Liver (tissue), 9 donors: ENCODE data around the gene GREB1. TPM values are rescaled to one million over a fixed set of nuclear protein-coding genes. Genes with fewer than 3 reads are reported as not detected.

ENCODE experiments used
- DNase-seq: peaks from one replicate; pipeline ENCODE4 v3.0.0-alpha.2; 2017; ENCODE audit warnings: low spot score
- H3K27ac ChIP-seq, 2 donors: one replicate each; pipeline ENCODE4 v1.7.0; 2013; ENCODE audit warnings: inconsistent platforms in 2 of 2, low read length in 2 of 2, control low read depth in 1 of 2, low read depth in 1 of 2, mild to moderate bottlenecking in 1 of 2
- H3K27me3 ChIP-seq, 4 donors: one replicate each; pipeline versions ENCODE4 v1.6.1 to v1.7.0; 2013; ENCODE audit warnings: low read length in 3 of 4, inconsistent platforms in 1 of 4, mild to moderate bottlenecking in 1 of 4, moderate library complexity in 1 of 4; ENCODE audit not compliant: control insufficient read depth in 4 of 4, insufficient read depth in 4 of 4
- H3K36me3 ChIP-seq, 4 donors: one replicate each; pipeline versions ENCODE4 v1.6.1 to v1.7.0; 2013; ENCODE audit warnings: low read length in 3 of 4, mild to moderate bottlenecking in 3 of 4, low read depth in 1 of 4, moderate library complexity in 1 of 4; ENCODE audit not compliant: control insufficient read depth in 4 of 4, insufficient read depth in 3 of 4
- H3K4me1 ChIP-seq, 4 donors: one replicate each; pipeline versions ENCODE4 v1.6.1 to v1.7.0; 2013; ENCODE audit warnings: low read length in 3 of 4, mild to moderate bottlenecking in 3 of 4, moderate library complexity in 1 of 4; ENCODE audit not compliant: control insufficient read depth in 4 of 4, insufficient read depth in 4 of 4
- H3K4me3 ChIP-seq, 3 donors: one replicate each; pipeline versions ENCODE4 v1.6.1 to v1.7.0; 2013; ENCODE audit warnings: low read length in 3 of 3, control low read depth in 1 of 3, low read depth in 1 of 3, mild to moderate bottlenecking in 1 of 3
- H3K9ac ChIP-seq, 2 donors: one replicate each; pipeline ENCODE4 v1.7.0; 2013; ENCODE audit warnings: low read length in 2 of 2, mild to moderate bottlenecking in 2 of 2, moderate library complexity in 2 of 2, control low read depth in 1 of 2, low read depth in 1 of 2
- H3K9me3 ChIP-seq, 4 donors: one replicate each; pipeline versions ENCODE4 v1.6.1 to v1.7.0; 2013; ENCODE audit warnings: low read length in 3 of 4; ENCODE audit not compliant: control insufficient read depth in 4 of 4
- FOXA1 ChIP-seq: IDR thresholded peaks from 2 replicates; pipeline ENCODE4 v1.6.1; 2016; ENCODE audit warnings: antibody characterized with exemption
- FOXA2 ChIP-seq: IDR thresholded peaks from 2 replicates; pipeline ENCODE4 v1.6.1; 2016; ENCODE audit warnings: antibody characterized with exemption
- GABPA ChIP-seq, 2 donors: IDR thresholded peaks in 1 of 2; conservative IDR thresholded peaks in 1 of 2; 2 replicates each; pipeline ENCODE4 v1.6.1; 2016; ENCODE audit warnings: antibody characterized with exemption in 2 of 2, mild to moderate bottlenecking in 1 of 2, moderate library complexity in 1 of 2
- HNF4A ChIP-seq, 2 donors: conservative IDR thresholded peaks; 2 replicates each; pipeline ENCODE4 v1.6.1; 2016; ENCODE audit warnings: antibody characterized with exemption in 2 of 2, mild to moderate bottlenecking in 2 of 2
- HNF4G ChIP-seq: IDR thresholded peaks from 2 replicates; pipeline ENCODE4 v1.6.1; 2016; ENCODE audit warnings: antibody characterized with exemption
- JUND ChIP-seq, 2 donors: IDR thresholded peaks; 2 replicates each; pipeline ENCODE4 v1.6.1; 2016; ENCODE audit warnings: antibody characterized with exemption in 2 of 2
- NR2F2 ChIP-seq: IDR thresholded peaks from 2 replicates; pipeline ENCODE4 v1.6.1; 2016; ENCODE audit warnings: antibody characterized with exemption
- RAD21 ChIP-seq, 2 donors: IDR thresholded peaks; 2 replicates each; pipeline ENCODE4 v1.6.1; 2016; ENCODE audit warnings: antibody characterized with exemption in 2 of 2, mild to moderate bottlenecking in 2 of 2
- RXRA ChIP-seq, 2 donors: IDR thresholded peaks; 2 replicates each; pipeline ENCODE4 v1.6.1; 2017 to 2018; ENCODE audit warnings: antibody characterized with exemption in 2 of 2, mild to moderate bottlenecking in 1 of 2
- SP1 ChIP-seq: IDR thresholded peaks from 2 replicates; pipeline ENCODE4 v1.6.1; 2018; ENCODE audit warnings: antibody characterized with exemption, mild to moderate bottlenecking
- TAF1 ChIP-seq: conservative IDR thresholded peaks from 2 replicates; pipeline ENCODE4 v1.6.1; 2016; ENCODE audit warnings: antibody characterized with exemption, mild to moderate bottlenecking
- YY1 ChIP-seq: IDR thresholded peaks from 2 replicates; pipeline ENCODE4 v1.6.1; 2016; ENCODE audit warnings: antibody characterized with exemption, mild to moderate bottlenecking
- WGBS: extraction: QIAGEN DNeasy Blood & Tissue Kit; methylation state at CpG from one replicate; pipeline ENCODE4 v1.1.7; 2013; 5-methylcytosine and 5-hydroxymethylcytosine counted together
- polyA plus RNA-seq, 2 donors: library from polyadenylated mRNA; stranded (reverse) in 1 of 2; unstranded in 1 of 2; fragments of 200-250 nt in 1 of 2; fragments of >200 nt in 1 of 2; fragmentation: Nextera tagmentation in 1 of 2; extraction: Ambion mirVana in 1 of 2; gene quantifications; one replicate each; pipeline versions ENCODE4 v1.2.1 to v1.2.3, GENCODE V29; 2013 to 2015
- total RNA-seq, 2 donors: library from RNA; depleted of rRNA; stranded (reverse); fragments of >200 nt; gene quantifications; one replicate each; pipeline ENCODE4 v1.2.3, GENCODE V29; 2014
- TF ChIP-seq, protein P1 (sequence below): fragments of 150-350 bp; IDR thresholded peaks from 2 replicates; pipeline ENCODE4 v1.5.1; 2017; ENCODE audit warnings: improper control_type of control experiment, low read depth, low read length; ENCODE audit not compliant: missing input control
- TF ChIP-seq, protein P2 (sequence below): IDR thresholded peaks from 2 replicates; pipeline ENCODE4 v1.6.1; 2016; ENCODE audit warnings: antibody characterized with exemption
- TF ChIP-seq, protein P3 (sequence below): IDR thresholded peaks from 2 replicates; pipeline ENCODE4 v1.6.1; 2016; ENCODE audit warnings: antibody characterized with exemption
- TF ChIP-seq, protein P4 (sequence below): IDR thresholded peaks from 2 replicates; pipeline ENCODE4 v1.6.1; 2016; ENCODE audit warnings: antibody characterized with exemption, mild to moderate bottlenecking
- TF ChIP-seq, protein P5 (sequence below): IDR thresholded peaks from 2 replicates; pipeline ENCODE4 v1.6.1; 2016; ENCODE audit warnings: antibody characterized with exemption
- donor health status: healthy.
- donor health status: healthy.
- donor health status: healthy.
- donor health status: healthy.
- donor health status: healthy.

The GREB1 gene
- total and polyA plus RNA-seq, 4 donors: 1.0 to 6.3 (median 3.6) TPM

DNA sequence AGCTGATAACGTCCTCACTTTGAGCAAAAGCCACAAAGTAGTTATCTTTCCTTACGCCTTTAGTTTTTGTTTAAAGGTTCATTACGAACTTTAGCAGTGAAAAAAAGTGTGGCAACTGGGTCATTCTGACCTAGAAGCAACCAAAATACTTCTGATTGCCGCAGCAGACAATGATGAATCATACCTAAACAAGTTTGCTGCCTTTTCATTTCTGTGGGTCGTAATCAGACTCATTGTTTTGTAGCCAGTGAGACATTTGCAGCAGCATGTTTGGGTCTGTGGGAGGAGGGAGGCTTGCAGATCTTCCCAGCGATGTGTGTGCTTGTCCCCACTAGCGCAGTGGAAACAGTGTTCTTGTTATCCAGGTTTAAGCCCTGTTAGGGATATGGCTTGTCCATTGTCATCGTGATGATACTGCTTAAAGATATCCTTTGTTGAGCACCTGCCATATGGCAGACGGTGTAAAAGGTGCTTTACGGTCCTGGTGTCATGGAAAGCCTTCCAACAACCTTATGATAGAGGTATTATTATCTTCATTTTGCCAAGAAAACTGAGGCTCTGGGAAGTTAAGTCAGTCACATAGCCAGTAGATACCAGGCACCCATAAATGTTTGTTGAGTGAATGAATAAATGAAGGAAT, 1.3 kb upstream of the GREB1 start:
- WGBS: 81% methylated on average over 10 of the region's 10 CpGs
- no peak overlapping the region for H3K27ac ChIP-seq

DNA sequence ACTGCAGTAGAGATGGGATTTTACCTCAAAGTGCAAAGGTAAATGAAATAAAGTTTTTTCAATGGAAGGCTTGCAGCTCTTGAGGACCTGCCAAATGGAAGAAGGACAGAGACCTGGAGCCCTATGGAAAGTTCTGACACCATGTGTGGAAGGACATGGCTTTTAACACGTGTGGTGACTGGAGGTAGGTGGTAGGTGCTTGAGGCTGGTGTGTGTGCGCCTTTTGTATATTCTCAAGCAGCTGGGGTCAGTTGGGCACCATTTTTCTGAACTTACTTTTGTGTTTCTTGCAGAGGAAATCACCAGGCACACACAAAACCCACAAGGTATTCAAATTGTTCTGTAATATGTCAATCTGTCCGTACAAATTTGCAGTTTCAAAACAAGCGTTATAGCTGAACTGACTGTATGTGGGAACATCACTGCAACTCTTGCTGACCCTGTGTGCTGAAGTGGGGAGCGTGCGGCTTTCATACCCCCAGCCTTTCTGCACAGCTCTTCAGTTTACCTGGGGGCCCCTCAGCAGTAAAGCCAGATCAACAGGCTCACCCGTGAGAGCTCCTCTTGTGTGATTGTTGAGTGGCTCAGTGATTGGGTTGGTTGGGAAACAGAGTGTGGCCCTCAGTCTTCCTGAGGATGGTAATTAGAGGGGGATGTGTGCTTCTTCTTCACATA, 363 bp downstream of the GREB1 start:
- 89% methylated on average over 7 of the region's 7 CpGs for WGBS
- Histone ChIP-seq H3K9me3 (no peaks in the 10 kb centered on the region), H3K27me3 (no peaks in the 10 kb centered on the region), H3K36me3 (no peaks in the 10 kb centered on the region), H3K4me3 (no peak overlapping the region), H3K9ac (no peak overlapping the region), H3K27ac (no peak overlapping the region), H3K4me1 (peaks cover 2 to 4% (median 3%) of the 10 kb centered on the region in 4 donors)
- DNase-seq: no peak
- TF ChIP-seq, protein P1, sequence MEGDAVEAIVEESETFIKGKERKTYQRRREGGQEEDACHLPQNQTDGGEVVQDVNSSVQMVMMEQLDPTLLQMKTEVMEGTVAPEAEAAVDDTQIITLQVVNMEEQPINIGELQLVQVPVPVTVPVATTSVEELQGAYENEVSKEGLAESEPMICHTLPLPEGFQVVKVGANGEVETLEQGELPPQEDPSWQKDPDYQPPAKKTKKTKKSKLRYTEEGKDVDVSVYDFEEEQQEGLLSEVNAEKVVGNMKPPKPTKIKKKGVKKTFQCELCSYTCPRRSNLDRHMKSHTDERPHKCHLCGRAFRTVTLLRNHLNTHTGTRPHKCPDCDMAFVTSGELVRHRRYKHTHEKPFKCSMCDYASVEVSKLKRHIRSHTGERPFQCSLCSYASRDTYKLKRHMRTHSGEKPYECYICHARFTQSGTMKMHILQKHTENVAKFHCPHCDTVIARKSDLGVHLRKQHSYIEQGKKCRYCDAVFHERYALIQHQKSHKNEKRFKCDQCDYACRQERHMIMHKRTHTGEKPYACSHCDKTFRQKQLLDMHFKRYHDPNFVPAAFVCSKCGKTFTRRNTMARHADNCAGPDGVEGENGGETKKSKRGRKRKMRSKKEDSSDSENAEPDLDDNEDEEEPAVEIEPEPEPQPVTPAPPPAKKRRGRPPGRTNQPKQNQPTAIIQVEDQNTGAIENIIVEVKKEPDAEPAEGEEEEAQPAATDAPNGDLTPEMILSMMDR: no peak
- TF ChIP-seq, protein P2, sequence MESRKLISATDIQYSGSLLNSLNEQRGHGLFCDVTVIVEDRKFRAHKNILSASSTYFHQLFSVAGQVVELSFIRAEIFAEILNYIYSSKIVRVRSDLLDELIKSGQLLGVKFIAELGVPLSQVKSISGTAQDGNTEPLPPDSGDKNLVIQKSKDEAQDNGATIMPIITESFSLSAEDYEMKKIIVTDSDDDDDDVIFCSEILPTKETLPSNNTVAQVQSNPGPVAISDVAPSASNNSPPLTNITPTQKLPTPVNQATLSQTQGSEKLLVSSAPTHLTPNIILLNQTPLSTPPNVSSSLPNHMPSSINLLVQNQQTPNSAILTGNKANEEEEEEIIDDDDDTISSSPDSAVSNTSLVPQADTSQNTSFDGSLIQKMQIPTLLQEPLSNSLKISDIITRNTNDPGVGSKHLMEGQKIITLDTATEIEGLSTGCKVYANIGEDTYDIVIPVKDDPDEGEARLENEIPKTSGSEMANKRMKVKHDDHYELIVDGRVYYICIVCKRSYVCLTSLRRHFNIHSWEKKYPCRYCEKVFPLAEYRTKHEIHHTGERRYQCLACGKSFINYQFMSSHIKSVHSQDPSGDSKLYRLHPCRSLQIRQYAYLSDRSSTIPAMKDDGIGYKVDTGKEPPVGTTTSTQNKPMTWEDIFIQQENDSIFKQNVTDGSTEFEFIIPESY: no peak
- TF ChIP-seq HNF4G (no peak), RAD21 (IDR thresholded peaks at IDR 0.05) (no peak), HNF4A (conservative IDR thresholded peaks at IDR 0.05) (no peak), TAF1 (no peak), JUND (IDR thresholded peaks at IDR 0.05) (no peak), FOXA1 (no peak), NR2F2 (no peak), RXRA (IDR thresholded peaks at IDR 0.05) (no peak), FOXA2 (no peak), YY1 (no peak), GABPA (IDR thresholded peaks at IDR 0.05 in 1 of 2, conservative IDR thresholded peaks at IDR 0.05 in 1 of 2) (no peak)
- TF ChIP-seq, protein P3, sequence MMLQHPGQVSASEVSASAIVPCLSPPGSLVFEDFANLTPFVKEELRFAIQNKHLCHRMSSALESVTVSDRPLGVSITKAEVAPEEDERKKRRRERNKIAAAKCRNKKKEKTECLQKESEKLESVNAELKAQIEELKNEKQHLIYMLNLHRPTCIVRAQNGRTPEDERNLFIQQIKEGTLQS: no peak
- TF ChIP-seq, protein P4, sequence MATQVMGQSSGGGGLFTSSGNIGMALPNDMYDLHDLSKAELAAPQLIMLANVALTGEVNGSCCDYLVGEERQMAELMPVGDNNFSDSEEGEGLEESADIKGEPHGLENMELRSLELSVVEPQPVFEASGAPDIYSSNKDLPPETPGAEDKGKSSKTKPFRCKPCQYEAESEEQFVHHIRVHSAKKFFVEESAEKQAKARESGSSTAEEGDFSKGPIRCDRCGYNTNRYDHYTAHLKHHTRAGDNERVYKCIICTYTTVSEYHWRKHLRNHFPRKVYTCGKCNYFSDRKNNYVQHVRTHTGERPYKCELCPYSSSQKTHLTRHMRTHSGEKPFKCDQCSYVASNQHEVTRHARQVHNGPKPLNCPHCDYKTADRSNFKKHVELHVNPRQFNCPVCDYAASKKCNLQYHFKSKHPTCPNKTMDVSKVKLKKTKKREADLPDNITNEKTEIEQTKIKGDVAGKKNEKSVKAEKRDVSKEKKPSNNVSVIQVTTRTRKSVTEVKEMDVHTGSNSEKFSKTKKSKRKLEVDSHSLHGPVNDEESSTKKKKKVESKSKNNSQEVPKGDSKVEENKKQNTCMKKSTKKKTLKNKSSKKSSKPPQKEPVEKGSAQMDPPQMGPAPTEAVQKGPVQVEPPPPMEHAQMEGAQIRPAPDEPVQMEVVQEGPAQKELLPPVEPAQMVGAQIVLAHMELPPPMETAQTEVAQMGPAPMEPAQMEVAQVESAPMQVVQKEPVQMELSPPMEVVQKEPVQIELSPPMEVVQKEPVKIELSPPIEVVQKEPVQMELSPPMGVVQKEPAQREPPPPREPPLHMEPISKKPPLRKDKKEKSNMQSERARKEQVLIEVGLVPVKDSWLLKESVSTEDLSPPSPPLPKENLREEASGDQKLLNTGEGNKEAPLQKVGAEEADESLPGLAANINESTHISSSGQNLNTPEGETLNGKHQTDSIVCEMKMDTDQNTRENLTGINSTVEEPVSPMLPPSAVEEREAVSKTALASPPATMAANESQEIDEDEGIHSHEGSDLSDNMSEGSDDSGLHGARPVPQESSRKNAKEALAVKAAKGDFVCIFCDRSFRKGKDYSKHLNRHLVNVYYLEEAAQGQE: no peak
- TF ChIP-seq, protein P5, sequence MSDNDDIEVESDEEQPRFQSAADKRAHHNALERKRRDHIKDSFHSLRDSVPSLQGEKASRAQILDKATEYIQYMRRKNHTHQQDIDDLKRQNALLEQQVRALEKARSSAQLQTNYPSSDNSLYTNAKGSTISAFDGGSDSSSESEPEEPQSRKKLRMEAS: no peak

More for the DNA sequence above, 1.3 kb upstream of the GREB1 start:
- H3K36me3 ChIP-seq: no peaks in the 10 kb centered on the region
- no peak overlapping the region for H3K9ac ChIP-seq
- no peak for DNase-seq
- no peaks in the 10 kb centered on the region for H3K9me3 ChIP-seq
- H3K27me3 ChIP-seq: no peaks in the 10 kb centered on the region
- TF ChIP-seq, protein P4: no peak
- no peak for TF ChIP-seq RXRA (IDR thresholded peaks at IDR 0.05)
- no peak for TF ChIP-seq HNF4A (conservative IDR thresholded peaks at IDR 0.05)
- TF ChIP-seq SP1: no peak
- TF ChIP-seq YY1: no peak
- no peak for TF ChIP-seq GABPA (IDR thresholded peaks at IDR 0.05 in 1 of 2, conservative IDR thresholded peaks at IDR 0.05 in 1 of 2)
- TF ChIP-seq TAF1: no peak
- no peak overlapping the region for H3K4me3 ChIP-seq
- no peaks in the 10 kb centered on the region for H3K4me1 ChIP-seq
